OCI-LY7 (cell line): ENCODE results near the gene ZNF609.

Source experiments
- EZH2phosphoT487 ChIP-seq: fragments of 200-600 bp; sonication (generic); IDR thresholded peaks from 2 replicates; pipeline ENCODE4 v1.6.1; 2018; ENCODE audit warnings: low read depth, borderline replicate concordance, mild to moderate bottlenecking, mixed run types, antibody characterized with exemption, low read length, moderate library complexity, mixed read lengths
- TF ChIP-seq, protein P1 (sequence below): fragments of 200-600 bp; sonication (generic); conservative IDR thresholded peaks from 2 replicates; pipeline ENCODE4 v1.5.1; 2014; ENCODE audit warnings: mild to moderate bottlenecking, antibody characterized with exemption, low read length, moderate library complexity, mixed read lengths

DNA sequence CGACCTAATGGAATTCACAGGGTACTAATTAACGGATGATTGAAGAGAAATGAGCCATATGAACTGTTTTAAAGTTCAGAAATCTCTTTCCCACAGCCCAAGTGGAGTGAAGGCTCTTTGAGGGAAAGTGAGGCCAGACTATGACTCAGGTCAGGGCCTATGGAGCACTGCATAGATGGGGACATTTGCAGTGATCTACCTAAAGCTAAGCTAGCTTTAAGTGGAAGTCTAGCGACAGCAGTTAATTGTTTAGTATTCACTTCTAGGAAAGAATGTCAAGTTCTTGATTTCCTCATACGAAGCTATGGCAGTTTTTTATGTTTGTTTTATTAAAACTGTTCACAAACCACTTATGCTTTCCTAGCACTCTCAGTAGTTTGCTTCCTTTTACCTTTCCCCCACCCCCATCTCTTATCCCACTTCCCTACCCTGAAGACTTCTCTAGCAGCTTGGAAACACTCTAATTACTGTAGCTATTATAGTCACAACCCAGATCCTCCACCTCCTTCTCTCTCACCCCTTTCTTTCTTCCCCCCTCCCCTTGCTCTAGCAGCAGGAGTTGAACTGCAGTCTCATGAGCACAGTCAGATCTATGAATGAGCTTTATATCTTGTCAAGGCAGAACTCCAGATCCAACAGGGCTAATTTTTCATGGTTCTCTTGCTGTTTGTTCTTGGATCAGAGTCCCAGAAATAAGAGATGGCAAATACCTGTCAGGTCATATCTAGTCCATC is 6.2 kb downstream of the ZNF609 start:
- TF ChIP-seq, protein P1, sequence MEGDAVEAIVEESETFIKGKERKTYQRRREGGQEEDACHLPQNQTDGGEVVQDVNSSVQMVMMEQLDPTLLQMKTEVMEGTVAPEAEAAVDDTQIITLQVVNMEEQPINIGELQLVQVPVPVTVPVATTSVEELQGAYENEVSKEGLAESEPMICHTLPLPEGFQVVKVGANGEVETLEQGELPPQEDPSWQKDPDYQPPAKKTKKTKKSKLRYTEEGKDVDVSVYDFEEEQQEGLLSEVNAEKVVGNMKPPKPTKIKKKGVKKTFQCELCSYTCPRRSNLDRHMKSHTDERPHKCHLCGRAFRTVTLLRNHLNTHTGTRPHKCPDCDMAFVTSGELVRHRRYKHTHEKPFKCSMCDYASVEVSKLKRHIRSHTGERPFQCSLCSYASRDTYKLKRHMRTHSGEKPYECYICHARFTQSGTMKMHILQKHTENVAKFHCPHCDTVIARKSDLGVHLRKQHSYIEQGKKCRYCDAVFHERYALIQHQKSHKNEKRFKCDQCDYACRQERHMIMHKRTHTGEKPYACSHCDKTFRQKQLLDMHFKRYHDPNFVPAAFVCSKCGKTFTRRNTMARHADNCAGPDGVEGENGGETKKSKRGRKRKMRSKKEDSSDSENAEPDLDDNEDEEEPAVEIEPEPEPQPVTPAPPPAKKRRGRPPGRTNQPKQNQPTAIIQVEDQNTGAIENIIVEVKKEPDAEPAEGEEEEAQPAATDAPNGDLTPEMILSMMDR = no peak
- no peak for TF ChIP-seq EZH2phosphoT487
